Measurements from ENCODE around the gene S1PR5. TPM values are rescaled to one million over a fixed set of nuclear protein-coding genes. Genes with fewer than 3 reads are reported as not detected.

S1PR5 gene, protein sequence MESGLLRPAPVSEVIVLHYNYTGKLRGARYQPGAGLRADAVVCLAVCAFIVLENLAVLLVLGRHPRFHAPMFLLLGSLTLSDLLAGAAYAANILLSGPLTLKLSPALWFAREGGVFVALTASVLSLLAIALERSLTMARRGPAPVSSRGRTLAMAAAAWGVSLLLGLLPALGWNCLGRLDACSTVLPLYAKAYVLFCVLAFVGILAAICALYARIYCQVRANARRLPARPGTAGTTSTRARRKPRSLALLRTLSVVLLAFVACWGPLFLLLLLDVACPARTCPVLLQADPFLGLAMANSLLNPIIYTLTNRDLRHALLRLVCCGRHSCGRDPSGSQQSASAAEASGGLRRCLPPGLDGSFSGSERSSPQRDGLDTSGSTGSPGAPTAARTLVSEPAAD
- 1.3 to 2.7 TPM (median 2.2 TPM) in 5 replicates for total RNA-seq (2022; extraction: Qiagen RNA extraction; ENCODE audit: low read depth)

DNA sequence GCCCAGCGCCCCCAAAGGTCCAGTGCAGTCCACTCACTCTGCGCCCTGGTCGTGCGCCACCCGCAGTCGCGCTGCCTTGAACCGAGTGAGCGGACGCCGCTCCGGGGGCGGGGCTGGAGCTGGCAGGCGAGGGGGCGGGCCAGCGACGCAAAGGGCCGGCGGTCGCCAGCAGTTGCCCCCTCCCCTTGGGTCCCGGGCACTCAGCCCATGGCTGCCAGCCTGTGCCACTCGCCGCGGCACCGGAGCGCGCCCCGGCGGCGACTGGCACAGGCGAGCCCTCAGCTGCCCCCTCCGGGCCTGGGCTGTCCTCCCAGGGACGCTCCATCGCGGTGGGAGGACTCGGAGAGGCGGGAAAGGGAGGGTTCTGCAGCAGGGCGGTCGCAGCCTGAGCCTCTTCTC lies at the start of gene S1PR5:
S1PR5 (minus strand) TSS at position 87 of the 399 bp plus-strand sequence. CDS start 2,436 bp downstream, outside the sequence.

DNA sequence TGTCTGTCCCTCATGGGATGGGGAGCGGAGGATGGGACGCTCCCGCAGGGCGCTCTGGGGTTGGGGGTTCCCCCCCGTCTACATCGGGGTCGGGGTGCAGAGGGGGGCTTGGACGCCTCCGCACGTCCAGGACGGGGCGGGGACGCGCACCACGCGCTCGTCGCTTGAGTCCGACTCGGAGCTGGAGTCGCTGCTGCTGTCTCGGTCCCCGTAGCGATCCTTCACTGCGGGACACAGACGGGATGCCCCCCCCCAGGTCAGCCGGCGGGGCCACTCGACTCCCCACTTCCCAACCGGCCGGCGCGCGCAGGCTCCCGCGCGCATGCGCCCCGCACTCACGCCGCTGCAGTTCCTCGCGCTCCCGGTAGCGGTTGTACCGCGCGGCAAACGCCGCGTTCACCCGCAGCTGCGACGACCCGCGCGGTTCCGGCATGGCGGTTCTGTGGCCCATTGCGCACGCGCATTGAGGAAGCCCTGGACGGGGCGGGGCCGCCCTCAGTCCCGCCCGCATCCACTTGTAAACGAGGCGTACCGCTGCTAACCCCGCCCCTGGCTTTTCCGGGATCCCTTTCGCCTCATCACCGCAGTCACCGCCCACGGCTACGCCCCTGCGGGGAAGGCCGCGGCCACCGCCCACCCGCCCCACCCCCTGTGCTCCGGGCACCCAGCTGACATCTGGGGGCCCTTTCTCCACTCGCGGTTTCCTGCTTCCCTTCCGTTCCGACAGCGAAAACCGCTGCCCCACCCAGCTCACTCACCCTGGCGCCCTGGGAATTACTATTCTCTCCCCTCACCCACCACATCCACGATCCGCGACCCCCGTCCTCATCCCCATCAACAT lies 48.5 kb upstream of the S1PR5 start, which contains the start of gene KRI1:
KRI1 (minus strand) TSS at position 444 of the 841 bp plus-strand sequence; CDS start at position 433, 11 bp downstream.

DNA sequence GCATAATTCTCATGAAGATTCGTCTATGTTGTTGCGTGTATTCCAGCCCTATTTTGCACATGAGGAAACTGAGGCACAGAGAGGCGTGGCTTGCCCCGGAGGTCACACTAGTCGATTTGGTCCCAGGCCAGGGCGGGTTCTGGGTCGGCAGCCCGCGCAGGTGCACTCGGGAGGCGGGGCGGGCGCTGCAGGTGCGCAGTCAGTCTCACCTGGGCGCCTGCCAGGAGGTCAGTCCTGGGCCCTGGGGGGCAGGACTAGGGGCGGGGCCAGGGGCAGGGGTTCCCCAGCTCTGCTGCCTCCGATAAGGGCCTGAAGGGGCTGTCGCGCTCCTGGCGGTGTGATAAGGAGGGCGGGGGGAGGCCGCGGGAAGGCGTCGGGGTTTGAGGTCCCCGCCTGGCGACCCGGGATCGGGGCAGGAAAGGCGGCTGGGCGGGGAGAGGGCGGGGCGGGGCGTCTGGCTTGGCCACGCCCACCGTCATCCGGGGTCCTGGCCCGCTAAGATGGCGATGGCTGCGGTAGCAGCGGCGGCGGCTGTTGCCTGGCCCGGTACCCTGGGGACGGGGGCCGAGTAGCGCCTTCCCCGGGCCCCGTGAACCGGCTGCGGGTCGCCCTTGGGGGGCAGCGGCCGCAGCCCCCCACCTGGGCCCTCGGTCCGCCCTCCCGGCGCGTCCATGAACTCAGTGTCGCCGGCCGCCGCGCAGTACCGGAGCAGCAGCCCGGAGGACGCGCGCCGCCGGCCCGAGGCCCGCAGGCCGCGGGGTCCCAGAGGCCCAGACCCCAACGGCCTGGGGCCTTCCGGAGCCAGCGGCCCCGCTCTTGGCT lies 26.4 kb upstream of the S1PR5 start, which contains the start of gene ATG4D:
ATG4D (plus strand) TSS at position 485 of the 822 bp plus-strand sequence; CDS start at position 672, 187 bp downstream.

DNA sequence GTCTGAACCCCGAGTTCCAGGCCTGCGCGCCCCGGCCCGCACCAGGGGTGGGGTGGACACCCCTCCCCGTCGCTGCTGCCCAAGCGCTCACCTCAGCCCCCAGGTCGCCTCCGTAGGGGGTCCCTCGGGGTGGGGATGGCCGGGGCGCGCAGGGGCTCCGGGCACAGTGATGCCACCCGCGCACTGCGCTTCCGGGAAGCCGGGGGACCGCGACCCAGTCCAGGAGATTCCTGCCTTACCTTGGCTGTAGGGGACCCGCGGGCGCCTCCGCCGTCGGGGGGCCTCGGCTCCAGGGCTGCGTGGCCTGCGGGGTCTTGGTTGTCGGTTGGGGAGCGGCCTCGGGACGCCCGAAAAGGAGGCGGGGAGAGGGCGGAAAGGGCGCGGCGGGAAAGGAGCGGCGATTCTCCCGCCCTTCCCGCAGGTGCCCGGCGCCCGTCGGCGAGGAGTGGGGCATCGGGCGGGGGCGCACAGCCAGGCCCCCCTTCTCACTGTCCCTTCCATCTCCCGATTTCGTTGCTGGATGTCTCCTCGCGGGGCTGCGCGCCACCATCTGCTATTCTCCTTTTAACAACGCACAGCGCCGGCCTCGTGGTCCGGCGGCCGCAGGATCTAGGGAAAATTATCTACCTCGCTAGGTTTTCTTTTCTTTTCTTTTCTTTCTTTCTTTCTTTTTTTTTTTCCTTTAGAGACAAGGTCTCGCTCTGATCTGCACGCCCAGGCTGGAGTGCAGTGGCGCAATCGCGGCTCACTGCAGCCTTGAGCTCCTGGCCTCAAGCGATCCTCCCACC lies 14.1 kb downstream of the S1PR5 start, which contains the start of gene KEAP1:
KEAP1 (minus strand) TSS at position 355 of the 788 bp plus-strand sequence. CDS start 3,323 bp downstream, outside the sequence.

Other genes with a start within 250 kb of the S1PR5 start
- gene ICAM1, start 246.3 kb downstream of the S1PR5 start, total RNA-seq (2022; extraction: Qiagen RNA extraction; ENCODE audit: low read depth): 2.9 to 4.9 TPM (median 4.2 TPM) in 5 replicates
- 0.36 TPM in 1 of 5 replicates, not detected in the others for gene ICAM4, start 230.5 kb downstream of the S1PR5 start, total RNA-seq (2022; extraction: Qiagen RNA extraction; ENCODE audit: low read depth)
- 0.46 to 1.8 TPM (median 0.72 TPM) in 5 replicates for gene ICAM5, start 227.5 kb downstream of the S1PR5 start, total RNA-seq (2022; extraction: Qiagen RNA extraction; ENCODE audit: low read depth)
- 1.1 to 2.5 TPM (median 2.3 TPM) in 5 replicates for gene ZGLP1, start 207.6 kb downstream of the S1PR5 start, total RNA-seq (2022; extraction: Qiagen RNA extraction; ENCODE audit: low read depth)
- gene FDX2, start 201.4 kb downstream of the S1PR5 start, total RNA-seq (2022; extraction: Qiagen RNA extraction; ENCODE audit: low read depth): 13.9 to 37.4 TPM (median 32.8 TPM) in 5 replicates
- gene RAVER1, start 183.9 kb downstream of the S1PR5 start, total RNA-seq (2022; extraction: Qiagen RNA extraction; ENCODE audit: low read depth): 15.4 to 30.9 TPM (median 29.1 TPM) in 5 replicates
- 6.3 to 9.9 TPM (median 8.0 TPM) in 5 replicates for gene ICAM3, start 177.8 kb downstream of the S1PR5 start, total RNA-seq (2022; extraction: Qiagen RNA extraction; ENCODE audit: low read depth)
- gene TYK2, start 136.9 kb downstream of the S1PR5 start, total RNA-seq (2022; extraction: Qiagen RNA extraction; ENCODE audit: low read depth): 25.9 to 50.4 TPM (median 45.7 TPM) in 5 replicates
- gene CDC37, start 113.9 kb downstream of the S1PR5 start, total RNA-seq (2022; extraction: Qiagen RNA extraction; ENCODE audit: low read depth): 152 to 223 TPM (median 191 TPM) in 5 replicates
- 2.9 to 5.3 TPM (median 4.7 TPM) in 5 replicates for gene PDE4A, start 96.9 kb downstream of the S1PR5 start, total RNA-seq (2022; extraction: Qiagen RNA extraction; ENCODE audit: low read depth)
- gene KEAP1, start 14.1 kb downstream of the S1PR5 start, total RNA-seq (2022; extraction: Qiagen RNA extraction; ENCODE audit: low read depth): 46.2 to 74.0 TPM (median 59.3 TPM) in 5 replicates
- 13.6 to 24.2 TPM (median 20.8 TPM) in 5 replicates for gene ATG4D, start 26.5 kb upstream of the S1PR5 start, total RNA-seq (2022; extraction: Qiagen RNA extraction; ENCODE audit: low read depth)
- 15.8 to 20.5 TPM (median 18.0 TPM) in 5 replicates for gene KRI1, start 48.6 kb upstream of the S1PR5 start, total RNA-seq (2022; extraction: Qiagen RNA extraction; ENCODE audit: low read depth)
- gene CDKN2D, start 51.5 kb upstream of the S1PR5 start, total RNA-seq (2022; extraction: Qiagen RNA extraction; ENCODE audit: low read depth): 3.9 to 8.0 TPM (median 5.8 TPM) in 5 replicates
- gene AP1M2, start 69.9 kb upstream of the S1PR5 start, total RNA-seq (2022; extraction: Qiagen RNA extraction; ENCODE audit: low read depth): 37.1 to 45.1 TPM (median 38.9 TPM) in 5 replicates
- 6.8 to 7.7 TPM (median 7.2 TPM) in 5 replicates for gene SLC44A2, start 108.1 kb upstream of the S1PR5 start, total RNA-seq (2022; extraction: Qiagen RNA extraction; ENCODE audit: low read depth)
- 137 to 175 TPM (median 172 TPM) in 5 replicates for gene ILF3, start 136.9 kb upstream of the S1PR5 start, total RNA-seq (2022; extraction: Qiagen RNA extraction; ENCODE audit: low read depth)
- 22.5 to 37.4 TPM (median 33.9 TPM) in 5 replicates for gene QTRT1, start 184.0 kb upstream of the S1PR5 start, total RNA-seq (2022; extraction: Qiagen RNA extraction; ENCODE audit: low read depth)
- 38.9 to 61.4 TPM (median 57.9 TPM) in 5 replicates for gene DNM2, start 200.6 kb upstream of the S1PR5 start, total RNA-seq (2022; extraction: Qiagen RNA extraction; ENCODE audit: low read depth)